SK-N-MC (cell line): ENCODE measurements around the gene SUN3.

Experiments used
- EZH2 ChIP-seq: fragments of 200-600 bp; sonication (generic); IDR thresholded peaks from one replicate; pipeline ENCODE4 v1.6.1; 2017; ENCODE audit warnings: antibody characterized with exemption
- FOXP2 ChIP-seq: optimal IDR thresholded peaks from 2 replicates; pipeline ENCODE3; 2011; ENCODE audit warnings: mild to moderate bottlenecking, moderate library complexity; ENCODE audit not compliant: insufficient read depth; ENCODE audit errors: extremely low read length, control extremely low read depth
- POLR2AphosphoS5 ChIP-seq: IDR thresholded peaks from 2 replicates; pipeline ENCODE4 v1.6.1; 2012; ENCODE audit warnings: mild to moderate bottlenecking, low read depth, low read length, borderline replicate concordance

GRCh38 chr7:48052748-48053147 is 23.8 kb upstream of the SUN3 start:
- TF ChIP-seq EZH2 (no peak), POLR2AphosphoS5 (no peak), FOXP2 (no peak)
